Prostate gland (tissue), 2 donors: ENCODE results near the gene RAB7A.

ENCODE experiments used
- CTCF ChIP-seq, 4 experiments: fragments of 200-600 bp in 2 of 4; fragments of 450-650 bp in 2 of 4; sonication (generic) in 2 of 4; IDR thresholded peaks; 1 replicate in 3 of 4; 2 replicates in 1 of 4; pipeline ENCODE4 v1.5.1; 2016 to 2019; ENCODE audit warnings: antibody characterized with exemption in 4 of 4, mild to moderate bottlenecking in 2 of 4, moderate library complexity in 2 of 4
- POLR2A ChIP-seq: fragments of 450-650 bp; IDR thresholded peaks from one replicate; pipeline ENCODE4 v1.6.1; 2016; ENCODE audit warnings: antibody characterized with exemption, mild to moderate bottlenecking
- POLR2AphosphoS5 ChIP-seq: sonication (generic); formaldehyde crosslinking; IDR thresholded peaks from one replicate; pipeline ENCODE4 v1.6.1; 2017; ENCODE audit warnings: antibody characterized with exemption

DNA sequence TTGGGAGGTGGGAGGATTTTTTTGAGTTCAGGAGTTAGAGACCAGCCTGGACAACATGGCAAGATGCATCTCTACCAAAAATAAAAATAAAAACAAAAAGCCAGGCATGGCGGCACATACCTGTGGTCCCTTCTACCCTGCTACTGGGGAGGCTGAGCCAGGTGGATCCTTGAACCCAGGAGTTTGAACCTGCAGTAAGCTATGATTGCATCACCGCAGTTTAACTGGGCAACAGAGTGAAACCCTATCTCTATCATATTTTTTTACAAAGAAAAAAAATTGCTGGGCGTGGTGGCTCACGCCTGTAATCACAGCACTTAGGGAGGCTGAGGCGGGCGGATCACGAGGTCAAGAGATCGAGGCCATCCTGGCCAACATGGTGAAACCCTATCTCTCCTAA lies 39.5 kb upstream of the RAB7A start:
- TF ChIP-seq CTCF (IDR thresholded peaks at IDR 0.05), result no peak
- TF ChIP-seq POLR2A, result no peak
- no peak for TF ChIP-seq POLR2AphosphoS5
